ENCODE data around the gene MN1. TPM values are rescaled to one million over a fixed set of nuclear protein-coding genes. Genes with fewer than 3 reads are reported as not detected.

MN1 gene
- total RNA-seq, 2 experiments from 2014 or later: 0.27 to 0.28 TPM

- intact Hi-C loops (cut with DNase I, micrococcal nuclease): no loop called here
- CTCF ChIA-PET: no interaction called here
- TF ChIP-seq CTCF (IDR thresholded peaks at IDR 0.05): no peak
- H3K27ac Mint-ChIP-seq: no peak overlapping the region
- POLR2A ChIA-PET: no interaction called here
- no peak overlapping the region for H3K4me3 ChIP-seq (ENCODE audit: low read length)
- peaks cover 0 to 10% of the 10 kb centered on the region in 2 experiments for H3K9me3 ChIP-seq (ENCODE audit: control insufficient read depth in 1 of 2, insufficient read depth in 1 of 2, low read length in 2 of 2)
- ATAC-seq (ENCODE audit: poor library complexity) (no peak), DNase-seq (no peak)
- H3K27me3 ChIP-seq (ENCODE audit: control insufficient read depth in 1 of 2, insufficient read depth in 2 of 2, low read length in 2 of 2): peaks cover 0 to 9% of the 10 kb centered on the region in 2 experiments
- no peaks in the 10 kb centered on the region for H3K4me1 ChIP-seq (ENCODE audit: insufficient read depth, low read length)
- H3K36me3 Mint-ChIP-seq (ENCODE audit: low read depth): no peaks in the 10 kb centered on the region
- H3K9me3 Mint-ChIP-seq: no peaks in the 10 kb centered on the region
- H3K27ac ChIP-seq (ENCODE audit: low read depth in 1 of 2, low read length in 2 of 2): no peak overlapping the region
- H3K4me3 Mint-ChIP-seq: no peak overlapping the region
- no peaks in the 10 kb centered on the region for H3K36me3 ChIP-seq (ENCODE audit: insufficient read depth, low read length)
- no peaks in the 10 kb centered on the region for H3K4me1 Mint-ChIP-seq (ENCODE audit: low read depth)
- peaks cover 38% of the 10 kb centered on the region for H3K27me3 Mint-ChIP-seq
Measured at GRCh38 chr22:27726331-27726685, 75.2 kb downstream of the MN1 start.

GRCh38 chr22:27725661-27726060, 75.9 kb downstream of the MN1 start:
- Mint-ChIP-seq H3K36me3 (ENCODE audit: low read depth) (no peaks in the 10 kb centered on the region), H3K27ac (no peak overlapping the region), H3K27me3 (peaks cover 38% of the 10 kb centered on the region), H3K4me3 (no peak overlapping the region), H3K4me1 (ENCODE audit: low read depth) (no peaks in the 10 kb centered on the region), H3K9me3 (no peaks in the 10 kb centered on the region)
- no peak for TF ChIP-seq CTCF (IDR thresholded peaks at IDR 0.05)
- CTCF ChIA-PET: no interaction called here
- DNase-seq: no peak
- no peak for ATAC-seq (ENCODE audit: poor library complexity)
- intact Hi-C loops (cut with DNase I, micrococcal nuclease): no loop called here
- POLR2A ChIA-PET: no interaction called here
- peaks cover 0 to 10% of the 10 kb centered on the region in 2 experiments for H3K9me3 ChIP-seq (ENCODE audit: control insufficient read depth in 1 of 2, insufficient read depth in 1 of 2, low read length in 2 of 2)
- H3K36me3 ChIP-seq (ENCODE audit: insufficient read depth, low read length): no peaks in the 10 kb centered on the region
- H3K4me3 ChIP-seq (ENCODE audit: low read length): no peak overlapping the region
- H3K27me3 ChIP-seq (ENCODE audit: control insufficient read depth in 1 of 2, insufficient read depth in 2 of 2, low read length in 2 of 2): peaks cover 0 to 9% of the 10 kb centered on the region in 2 experiments
- H3K27ac ChIP-seq (ENCODE audit: low read depth in 1 of 2, low read length in 2 of 2): no peak overlapping the region
- H3K4me1 ChIP-seq (ENCODE audit: insufficient read depth, low read length): no peaks in the 10 kb centered on the region

GRCh38 chr22:27724709-27725108, 76.8 kb downstream of the MN1 start:
- no peaks in the 10 kb centered on the region for H3K4me1 ChIP-seq (ENCODE audit: insufficient read depth, low read length)
- H3K27me3 ChIP-seq (ENCODE audit: control insufficient read depth in 1 of 2, insufficient read depth in 2 of 2, low read length in 2 of 2): peaks cover 0 to 11% of the 10 kb centered on the region in 2 experiments
- ChIA-PET POLR2A (no interaction called here), CTCF (no interaction called here)
- Mint-ChIP-seq H3K4me3 (no peak overlapping the region), H3K4me1 (ENCODE audit: low read depth) (no peaks in the 10 kb centered on the region), H3K27ac (no peak overlapping the region), H3K9me3 (no peaks in the 10 kb centered on the region), H3K27me3 (peaks cover 38% of the 10 kb centered on the region), H3K36me3 (ENCODE audit: low read depth) (no peaks in the 10 kb centered on the region)
- H3K27ac ChIP-seq (ENCODE audit: low read depth in 1 of 2, low read length in 2 of 2): no peak overlapping the region
- ATAC-seq (ENCODE audit: poor library complexity) (no peak), DNase-seq (no peak)
- intact Hi-C loops (cut with DNase I, micrococcal nuclease): no loop called here
- TF ChIP-seq CTCF (IDR thresholded peaks at IDR 0.05): no peak
- no peaks in the 10 kb centered on the region for H3K36me3 ChIP-seq (ENCODE audit: insufficient read depth, low read length)
- peaks cover 0 to 10% of the 10 kb centered on the region in 2 experiments for H3K9me3 ChIP-seq (ENCODE audit: control insufficient read depth in 1 of 2, insufficient read depth in 1 of 2, low read length in 2 of 2)
- H3K4me3 ChIP-seq (ENCODE audit: low read length): no peak overlapping the region
